HepG2 (cell line): ENCODE results near the gene GPR137. TPM values are rescaled to one million over a fixed set of nuclear protein-coding genes. Genes with fewer than 3 reads are reported as not detected.
A peak's percentile ranks its signal among the peaks of the same experiment; 100 is the strongest.

Experiments used
- MXI1 ChIP-seq: IDR thresholded peaks from 3 replicates; pipeline ENCODE4 v1.6.1; 2012; ENCODE audit warnings: low read depth, low read length, inconsistent platforms, borderline replicate concordance
- MYC ChIP-seq: sonication (generic); formaldehyde crosslinking; IDR thresholded peaks from 2 replicates; pipeline ENCODE4 v1.9.0; 2021; ENCODE audit warnings: missing genetic modification reagents, borderline replicate concordance
- NCOA1 ChIP-seq: sonication (generic); formaldehyde crosslinking; IDR thresholded peaks from 2 replicates; pipeline ENCODE4 v1.9.0; 2021; ENCODE audit warnings: missing genetic modification reagents
- NKX3-1 ChIP-seq: sonication (generic); formaldehyde crosslinking; IDR thresholded peaks from 2 replicates; pipeline ENCODE4 v1.5.0; 2020; ENCODE audit warnings: missing genetic modification reagents
- PHF21A ChIP-seq: sonication (generic); formaldehyde crosslinking; IDR thresholded peaks from 2 replicates; pipeline ENCODE4 v1.5.0; 2020; ENCODE audit warnings: mild to moderate bottlenecking, missing genetic modification reagents
- SALL1 ChIP-seq: sonication (generic); formaldehyde crosslinking; IDR thresholded peaks from 2 replicates; pipeline ENCODE4 v1.8.0; 2022; ENCODE audit warnings: mild to moderate bottlenecking, missing genetic modification reagents
- ZNF251 ChIP-seq: sonication (generic); formaldehyde crosslinking; IDR thresholded peaks from 2 replicates; pipeline ENCODE4 v1.9.0; 2021; ENCODE audit warnings: mild to moderate bottlenecking, missing genetic modification reagents
- ZNF772 ChIP-seq: sonication (generic); formaldehyde crosslinking; IDR thresholded peaks from 2 replicates; pipeline ENCODE4 v1.5.0; 2020; ENCODE audit warnings: mild to moderate bottlenecking, missing genetic modification reagents
- polyA plus RNA-seq, 8 experiments: library from polyadenylated mRNA; depleted of rRNA in 3 of 8; stranded (reverse) in 7 of 8; unstranded in 1 of 8; fragments of >200 nt; fragmentation: Illumina TruSeq in 4 of 8; extraction: Trizol in 4 of 8; gene quantifications; 2 replicates each; pipeline versions ENCODE4 v1.2.1 to v1.2.3, GENCODE V29; 2011 to 2016; ENCODE audit warnings: low read depth in 4 of 8, missing spikeins in 1 of 8, mixed read lengths in 1 of 8; ENCODE audit not compliant: insufficient read depth in 1 of 8
- total RNA-seq, 5 experiments: library from RNA; depleted of rRNA; stranded (reverse); fragments of >200 nt; fragmentation: Illumina TruSeq; extraction: Trizol; gene quantifications; 2 replicates each; pipeline ENCODE4 v1.2.3, GENCODE V29; 2016; ENCODE audit warnings: low read depth in 1 of 5
- TF ChIP-seq, protein P1 (sequence below): sonication (generic); formaldehyde crosslinking; IDR thresholded peaks from 2 replicates; pipeline ENCODE4 v1.4.0; 2020; ENCODE audit warnings: mild to moderate bottlenecking, missing genetic modification reagents
- TF ChIP-seq, protein P2 (sequence below): sonication (generic); formaldehyde crosslinking; IDR thresholded peaks from 2 replicates; pipeline ENCODE4 v1.8.0; 2022; ENCODE audit warnings: mild to moderate bottlenecking, missing genetic modification reagents
- TF ChIP-seq, protein P3 (sequence below): sonication (generic); formaldehyde crosslinking; IDR thresholded peaks from 2 replicates; pipeline ENCODE4 v1.4.0; 2020; ENCODE audit warnings: missing genetic modification reagents
- TF ChIP-seq, protein P4 (sequence below): sonication (generic); formaldehyde crosslinking; conservative IDR thresholded peaks from 2 replicates; pipeline ENCODE4 v1.4.0; 2020; ENCODE audit warnings: missing genetic modification reagents
- TF ChIP-seq, protein P5 (sequence below): sonication (generic); formaldehyde crosslinking; IDR thresholded peaks from 2 replicates; pipeline ENCODE4 v1.9.0; 2021; ENCODE audit warnings: missing genetic modification reagents, borderline replicate concordance
- TF ChIP-seq, protein P6 (sequence below): sonication (generic); formaldehyde crosslinking; IDR thresholded peaks from 2 replicates; pipeline ENCODE4 v1.4.0; 2020; ENCODE audit warnings: mild to moderate bottlenecking, missing genetic modification reagents

The GPR137 gene
- total and polyA plus RNA-seq, 2 of the 13 experiments (the other 11 are each of a cell fraction or from before 2014, with no cell fraction given): 8.5 to 13.2 TPM

DNA sequence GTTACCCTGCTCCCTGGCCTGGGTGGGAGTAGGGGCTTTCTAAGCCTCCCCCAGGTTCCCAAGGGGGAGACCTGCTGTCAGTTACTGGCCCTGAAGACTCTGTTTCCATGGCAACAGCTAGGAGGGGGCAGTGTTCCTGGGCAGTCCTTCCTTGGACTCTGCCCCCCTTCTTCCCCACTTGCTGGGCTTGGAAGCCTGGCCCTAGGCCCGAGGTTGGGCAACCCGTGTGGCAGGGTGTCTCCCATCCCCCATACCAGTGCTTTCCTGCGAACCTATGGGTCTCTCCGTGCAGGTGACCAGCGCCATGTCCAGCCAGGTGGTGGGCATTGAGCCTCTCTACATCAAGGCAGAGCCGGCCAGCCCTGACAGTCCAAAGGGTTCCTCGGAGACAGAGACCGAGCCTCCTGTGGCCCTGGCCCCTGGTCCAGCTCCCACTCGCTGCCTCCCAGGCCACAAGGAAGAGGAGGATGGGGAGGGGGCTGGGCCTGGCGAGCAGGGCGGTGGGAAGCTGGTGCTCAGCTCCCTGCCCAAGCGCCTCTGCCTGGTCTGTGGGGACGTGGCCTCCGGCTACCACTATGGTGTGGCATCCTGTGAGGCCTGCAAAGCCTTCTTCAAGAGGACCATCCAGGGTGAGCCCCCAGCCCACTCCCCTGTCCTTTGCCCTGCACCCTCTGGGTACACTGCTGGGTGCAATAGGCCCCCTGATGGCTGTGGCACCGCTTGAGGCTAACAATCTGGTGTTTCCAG, 21.4 kb downstream of the GPR137 start (continued):
- TF ChIP-seq, protein P1, sequence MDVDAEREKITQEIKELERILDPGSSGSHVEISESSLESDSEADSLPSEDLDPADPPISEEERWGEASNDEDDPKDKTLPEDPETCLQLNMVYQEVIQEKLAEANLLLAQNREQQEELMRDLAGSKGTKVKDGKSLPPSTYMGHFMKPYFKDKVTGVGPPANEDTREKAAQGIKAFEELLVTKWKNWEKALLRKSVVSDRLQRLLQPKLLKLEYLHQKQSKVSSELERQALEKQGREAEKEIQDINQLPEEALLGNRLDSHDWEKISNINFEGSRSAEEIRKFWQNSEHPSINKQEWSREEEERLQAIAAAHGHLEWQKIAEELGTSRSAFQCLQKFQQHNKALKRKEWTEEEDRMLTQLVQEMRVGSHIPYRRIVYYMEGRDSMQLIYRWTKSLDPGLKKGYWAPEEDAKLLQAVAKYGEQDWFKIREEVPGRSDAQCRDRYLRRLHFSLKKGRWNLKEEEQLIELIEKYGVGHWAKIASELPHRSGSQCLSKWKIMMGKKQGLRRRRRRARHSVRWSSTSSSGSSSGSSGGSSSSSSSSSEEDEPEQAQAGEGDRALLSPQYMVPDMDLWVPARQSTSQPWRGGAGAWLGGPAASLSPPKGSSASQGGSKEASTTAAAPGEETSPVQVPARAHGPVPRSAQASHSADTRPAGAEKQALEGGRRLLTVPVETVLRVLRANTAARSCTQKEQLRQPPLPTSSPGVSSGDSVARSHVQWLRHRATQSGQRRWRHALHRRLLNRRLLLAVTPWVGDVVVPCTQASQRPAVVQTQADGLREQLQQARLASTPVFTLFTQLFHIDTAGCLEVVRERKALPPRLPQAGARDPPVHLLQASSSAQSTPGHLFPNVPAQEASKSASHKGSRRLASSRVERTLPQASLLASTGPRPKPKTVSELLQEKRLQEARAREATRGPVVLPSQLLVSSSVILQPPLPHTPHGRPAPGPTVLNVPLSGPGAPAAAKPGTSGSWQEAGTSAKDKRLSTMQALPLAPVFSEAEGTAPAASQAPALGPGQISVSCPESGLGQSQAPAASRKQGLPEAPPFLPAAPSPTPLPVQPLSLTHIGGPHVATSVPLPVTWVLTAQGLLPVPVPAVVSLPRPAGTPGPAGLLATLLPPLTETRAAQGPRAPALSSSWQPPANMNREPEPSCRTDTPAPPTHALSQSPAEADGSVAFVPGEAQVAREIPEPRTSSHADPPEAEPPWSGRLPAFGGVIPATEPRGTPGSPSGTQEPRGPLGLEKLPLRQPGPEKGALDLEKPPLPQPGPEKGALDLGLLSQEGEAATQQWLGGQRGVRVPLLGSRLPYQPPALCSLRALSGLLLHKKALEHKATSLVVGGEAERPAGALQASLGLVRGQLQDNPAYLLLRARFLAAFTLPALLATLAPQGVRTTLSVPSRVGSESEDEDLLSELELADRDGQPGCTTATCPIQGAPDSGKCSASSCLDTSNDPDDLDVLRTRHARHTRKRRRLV (CRISPR knock-in tag): 0 out of 2 replicates have a peak, but pooled peaks have one; percentile 19
- TF ChIP-seq SALL1 (CRISPR knock-in tag): peak; percentile 50; the same call in 1 of the 2 replicates
- TF ChIP-seq, protein P2, sequence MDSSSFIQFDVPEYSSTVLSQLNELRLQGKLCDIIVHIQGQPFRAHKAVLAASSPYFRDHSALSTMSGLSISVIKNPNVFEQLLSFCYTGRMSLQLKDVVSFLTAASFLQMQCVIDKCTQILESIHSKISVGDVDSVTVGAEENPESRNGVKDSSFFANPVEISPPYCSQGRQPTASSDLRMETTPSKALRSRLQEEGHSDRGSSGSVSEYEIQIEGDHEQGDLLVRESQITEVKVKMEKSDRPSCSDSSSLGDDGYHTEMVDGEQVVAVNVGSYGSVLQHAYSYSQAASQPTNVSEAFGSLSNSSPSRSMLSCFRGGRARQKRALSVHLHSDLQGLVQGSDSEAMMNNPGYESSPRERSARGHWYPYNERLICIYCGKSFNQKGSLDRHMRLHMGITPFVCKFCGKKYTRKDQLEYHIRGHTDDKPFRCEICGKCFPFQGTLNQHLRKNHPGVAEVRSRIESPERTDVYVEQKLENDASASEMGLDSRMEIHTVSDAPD: no peak
- TF ChIP-seq PHF21A: no peak
- TF ChIP-seq, protein P3, sequence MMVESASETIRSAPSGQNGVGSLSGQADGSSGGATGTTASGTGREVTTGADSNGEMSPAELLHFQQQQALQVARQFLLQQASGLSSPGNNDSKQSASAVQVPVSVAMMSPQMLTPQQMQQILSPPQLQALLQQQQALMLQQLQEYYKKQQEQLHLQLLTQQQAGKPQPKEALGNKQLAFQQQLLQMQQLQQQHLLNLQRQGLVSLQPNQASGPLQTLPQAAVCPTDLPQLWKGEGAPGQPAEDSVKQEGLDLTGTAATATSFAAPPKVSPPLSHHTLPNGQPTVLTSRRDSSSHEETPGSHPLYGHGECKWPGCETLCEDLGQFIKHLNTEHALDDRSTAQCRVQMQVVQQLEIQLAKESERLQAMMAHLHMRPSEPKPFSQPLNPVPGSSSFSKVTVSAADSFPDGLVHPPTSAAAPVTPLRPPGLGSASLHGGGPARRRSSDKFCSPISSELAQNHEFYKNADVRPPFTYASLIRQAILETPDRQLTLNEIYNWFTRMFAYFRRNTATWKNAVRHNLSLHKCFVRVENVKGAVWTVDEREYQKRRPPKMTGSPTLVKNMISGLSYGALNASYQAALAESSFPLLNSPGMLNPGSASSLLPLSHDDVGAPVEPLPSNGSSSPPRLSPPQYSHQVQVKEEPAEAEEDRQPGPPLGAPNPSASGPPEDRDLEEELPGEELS (CRISPR knock-in tag): no peak
- TF ChIP-seq, protein P4, sequence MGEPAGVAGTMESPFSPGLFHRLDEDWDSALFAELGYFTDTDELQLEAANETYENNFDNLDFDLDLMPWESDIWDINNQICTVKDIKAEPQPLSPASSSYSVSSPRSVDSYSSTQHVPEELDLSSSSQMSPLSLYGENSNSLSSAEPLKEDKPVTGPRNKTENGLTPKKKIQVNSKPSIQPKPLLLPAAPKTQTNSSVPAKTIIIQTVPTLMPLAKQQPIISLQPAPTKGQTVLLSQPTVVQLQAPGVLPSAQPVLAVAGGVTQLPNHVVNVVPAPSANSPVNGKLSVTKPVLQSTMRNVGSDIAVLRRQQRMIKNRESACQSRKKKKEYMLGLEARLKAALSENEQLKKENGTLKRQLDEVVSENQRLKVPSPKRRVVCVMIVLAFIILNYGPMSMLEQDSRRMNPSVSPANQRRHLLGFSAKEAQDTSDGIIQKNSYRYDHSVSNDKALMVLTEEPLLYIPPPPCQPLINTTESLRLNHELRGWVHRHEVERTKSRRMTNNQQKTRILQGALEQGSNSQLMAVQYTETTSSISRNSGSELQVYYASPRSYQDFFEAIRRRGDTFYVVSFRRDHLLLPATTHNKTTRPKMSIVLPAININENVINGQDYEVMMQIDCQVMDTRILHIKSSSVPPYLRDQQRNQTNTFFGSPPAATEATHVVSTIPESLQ: no peak
- TF ChIP-seq NCOA1 (CRISPR knock-in tag): no peak
- TF ChIP-seq ZNF251 (CRISPR knock-in tag): no peak
- no peak for TF ChIP-seq NKX3-1 (CRISPR knock-in tag)
- TF ChIP-seq, protein P5, sequence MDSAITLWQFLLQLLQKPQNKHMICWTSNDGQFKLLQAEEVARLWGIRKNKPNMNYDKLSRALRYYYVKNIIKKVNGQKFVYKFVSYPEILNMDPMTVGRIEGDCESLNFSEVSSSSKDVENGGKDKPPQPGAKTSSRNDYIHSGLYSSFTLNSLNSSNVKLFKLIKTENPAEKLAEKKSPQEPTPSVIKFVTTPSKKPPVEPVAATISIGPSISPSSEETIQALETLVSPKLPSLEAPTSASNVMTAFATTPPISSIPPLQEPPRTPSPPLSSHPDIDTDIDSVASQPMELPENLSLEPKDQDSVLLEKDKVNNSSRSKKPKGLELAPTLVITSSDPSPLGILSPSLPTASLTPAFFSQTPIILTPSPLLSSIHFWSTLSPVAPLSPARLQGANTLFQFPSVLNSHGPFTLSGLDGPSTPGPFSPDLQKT (CRISPR knock-in tag): no peak
- no peak for TF ChIP-seq ZNF772 (CRISPR knock-in tag)
- TF ChIP-seq, protein P6, sequence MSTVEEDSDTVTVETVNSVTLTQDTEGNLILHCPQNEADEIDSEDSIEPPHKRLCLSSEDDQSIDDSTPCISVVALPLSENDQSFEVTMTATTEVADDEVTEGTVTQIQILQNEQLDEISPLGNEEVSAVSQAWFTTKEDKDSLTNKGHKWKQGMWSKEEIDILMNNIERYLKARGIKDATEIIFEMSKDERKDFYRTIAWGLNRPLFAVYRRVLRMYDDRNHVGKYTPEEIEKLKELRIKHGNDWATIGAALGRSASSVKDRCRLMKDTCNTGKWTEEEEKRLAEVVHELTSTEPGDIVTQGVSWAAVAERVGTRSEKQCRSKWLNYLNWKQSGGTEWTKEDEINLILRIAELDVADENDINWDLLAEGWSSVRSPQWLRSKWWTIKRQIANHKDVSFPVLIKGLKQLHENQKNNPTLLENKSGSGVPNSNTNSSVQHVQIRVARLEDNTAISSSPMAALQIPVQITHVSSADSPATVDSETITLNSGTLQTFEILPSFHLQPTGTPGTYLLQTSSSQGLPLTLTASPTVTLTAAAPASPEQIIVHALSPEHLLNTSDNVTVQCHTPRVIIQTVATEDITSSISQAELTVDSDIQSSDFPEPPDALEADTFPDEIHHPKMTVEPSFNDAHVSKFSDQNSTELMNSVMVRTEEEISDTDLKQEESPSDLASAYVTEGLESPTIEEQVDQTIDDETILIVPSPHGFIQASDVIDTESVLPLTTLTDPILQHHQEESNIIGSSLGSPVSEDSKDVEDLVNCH (CRISPR knock-in tag): no peak
- TF ChIP-seq MYC (CRISPR knock-in tag): no peak
- TF ChIP-seq MXI1: peak; percentile 29; the same call in 1 of the 3 replicates
